ENCODE results near the gene ACKR2. TPM values are rescaled to one million over a fixed set of nuclear protein-coding genes. Genes with fewer than 3 reads are reported as not detected.
A peak's percentile ranks its signal among the peaks of the same experiment; 100 is the strongest.

ACKR2 gene
- total and polyA plus RNA-seq, 2 experiments from 2014 or later = 0.35 TPM; not detected in 1

- Histone ChIP-seq H3K4me2 (no peak overlapping the region), H2AFZ (peak overlapping the region; percentile 69; the same call in 1 of the 2 replicates), H3F3A (replicated peaks; ENCODE audit: low read depth) (no peaks in the 10 kb centered on the region), H3K4me1 (ENCODE audit: insufficient read depth) (no peaks in the 10 kb centered on the region; the same call in 1 of the 2 replicates), H4K20me1 (replicated peaks; ENCODE audit: insufficient read depth) (no peaks in the 10 kb centered on the region), H3K9me2 (ENCODE audit: insufficient read depth) (0 out of 2 replicates have a peak, but pooled peaks cover 4% of the 10 kb centered on the region), H3K79me2 (replicated peaks; ENCODE audit: insufficient read depth) (no peaks in the 10 kb centered on the region), H3K27me3 (ENCODE audit: insufficient read depth) (no peaks in the 10 kb centered on the region), H3K36me3 (ENCODE audit: insufficient read depth) (no peaks in the 10 kb centered on the region; the same call in 1 of the 2 replicates), H3K27ac (ENCODE audit: low read depth) (no peak overlapping the region), H3K4me3 (peak overlapping the region; percentile 13; the same call in 1 of the 2 replicates)
- Mint-ChIP-seq H3K27ac (no peak overlapping the region), H3K4me1 (peaks cover 4% of the 10 kb centered on the region; the same call in 1 of the 3 replicates), H3K27me3 (ENCODE audit: insufficient read depth, low read depth, poor library complexity) (peaks cover 12% of the 10 kb centered on the region), H3K4me3 (no peak overlapping the region), H3K9me3 (peaks cover 29% of the 10 kb centered on the region), H3K36me3 (ENCODE audit: low read depth) (peaks cover 30% of the 10 kb centered on the region)
- no peak for TF ChIP-seq REST (IDR thresholded peaks at IDR 0.05; ENCODE audit: unreplicated experiment)
- no peak for TF ChIP-seq JUNB (IDR thresholded peaks at IDR 0.05; ENCODE audit: unreplicated experiment)
- no peak for TF ChIP-seq ETS1 (IDR thresholded peaks at IDR 0.05)
- no peak for TF ChIP-seq POLR2AphosphoS5 (IDR thresholded peaks at IDR 0.05; ENCODE audit: low read depth)
- TF ChIP-seq ZNF114 (CRISPR knock-in tag; IDR thresholded peaks at IDR 0.05) = no peak
- TF ChIP-seq CREB1 (CRISPR knock-in tag; IDR thresholded peaks at IDR 0.05; ENCODE audit: low read depth) = no peak
- no peak for DNase-seq (ENCODE audit: low spot score)
- no peak for ATAC-seq
These were observed 96.5 kb downstream of the ACKR2 start for GRCh38 chr3:42905740-42906069.

- H3K4me3 ChIP-seq = peak within 1 kb of the TSS; percentile 13; the same call in 1 of the 2 replicates
- ATAC-seq = peak; percentile 85
- no peaks in the 10 kb centered on the region for H3K27me3 ChIP-seq (ENCODE audit: insufficient read depth)
- peak within 1 kb of the TSS; percentile 69 for H2AFZ ChIP-seq
- H3F3A ChIP-seq (replicated peaks; ENCODE audit: low read depth) = no peaks in the 10 kb centered on the region
- Mint-ChIP-seq H3K4me1 (peaks cover 4% of the 10 kb centered on the region; the same call in 1 of the 3 replicates), H3K4me3 (peak within 1 kb of the TSS; percentile 14; the same call in 2 of the 3 replicates), H3K36me3 (ENCODE audit: low read depth) (peaks cover 33% of the 10 kb centered on the region), H3K9me3 (peaks cover 32% of the 10 kb centered on the region), H3K27ac (no peak within 1 kb of the TSS), H3K27me3 (ENCODE audit: insufficient read depth, low read depth, poor library complexity) (peaks cover 10% of the 10 kb centered on the region)
- H3K9me2 ChIP-seq (ENCODE audit: insufficient read depth) = 0 out of 2 replicates have a peak, but pooled peaks cover 4% of the 10 kb centered on the region
- no peak within 1 kb of the TSS for H3K27ac ChIP-seq (ENCODE audit: low read depth)
- no peak within 1 kb of the TSS for H3K4me2 ChIP-seq
- no peaks in the 10 kb centered on the region for H3K79me2 ChIP-seq (replicated peaks; ENCODE audit: insufficient read depth)
- H3K4me1 ChIP-seq (ENCODE audit: insufficient read depth) = no peaks in the 10 kb centered on the region; the same call in 1 of the 2 replicates
- DNase-seq (ENCODE audit: low spot score) = peak; percentile 27
- no peaks in the 10 kb centered on the region; the same call in 1 of the 2 replicates for H3K36me3 ChIP-seq (ENCODE audit: insufficient read depth)
- H4K20me1 ChIP-seq (replicated peaks; ENCODE audit: insufficient read depth) = no peaks in the 10 kb centered on the region
- TF ChIP-seq REST (IDR thresholded peaks at IDR 0.05; ENCODE audit: unreplicated experiment) (no peak), EZH2phosphoT487 (IDR thresholded peaks at IDR 0.05; ENCODE audit: unreplicated experiment) (no peak), POLR2AphosphoS5 (IDR thresholded peaks at IDR 0.05; ENCODE audit: low read depth) (no peak), ZNF331 (CRISPR knock-in tag; IDR thresholded peaks at IDR 0.05; ENCODE audit: low read depth) (no peak), CREB1 (CRISPR knock-in tag; IDR thresholded peaks at IDR 0.05; ENCODE audit: low read depth) (no peak), ETS1 (IDR thresholded peaks at IDR 0.05) (no peak), NANOG (IDR thresholded peaks at IDR 0.05; ENCODE audit: borderline replicate concordance) (no peak), EZH2 (IDR thresholded peaks at IDR 0.05; ENCODE audit: low read depth, unreplicated experiment) (no peak), JUNB (IDR thresholded peaks at IDR 0.05; ENCODE audit: unreplicated experiment) (no peak), STAT1 (IDR thresholded peaks at IDR 0.05; ENCODE audit: unreplicated experiment) (no peak)
These were observed 97.0 kb downstream of the ACKR2 start, which contains the start of gene ZNF662 for GRCh38 chr3:42906070-42906847. TSS of gene ZNF662 (plus strand) at chr3:42906142. CDS start at chr3:42908115, 1,973 bp downstream.

Data from GM23338 (cell line).